GM12801 (cell line): ENCODE measurements around the gene ZFYVE28.

Experiments used
- CTCF ChIP-seq: IDR thresholded peaks from one replicate; pipeline ENCODE4 v1.5.1; 2011; ENCODE audit warnings: control low read depth; ENCODE audit not compliant: insufficient read length; ENCODE audit errors: extremely low read depth

Gene ZFYVE28

DNA sequence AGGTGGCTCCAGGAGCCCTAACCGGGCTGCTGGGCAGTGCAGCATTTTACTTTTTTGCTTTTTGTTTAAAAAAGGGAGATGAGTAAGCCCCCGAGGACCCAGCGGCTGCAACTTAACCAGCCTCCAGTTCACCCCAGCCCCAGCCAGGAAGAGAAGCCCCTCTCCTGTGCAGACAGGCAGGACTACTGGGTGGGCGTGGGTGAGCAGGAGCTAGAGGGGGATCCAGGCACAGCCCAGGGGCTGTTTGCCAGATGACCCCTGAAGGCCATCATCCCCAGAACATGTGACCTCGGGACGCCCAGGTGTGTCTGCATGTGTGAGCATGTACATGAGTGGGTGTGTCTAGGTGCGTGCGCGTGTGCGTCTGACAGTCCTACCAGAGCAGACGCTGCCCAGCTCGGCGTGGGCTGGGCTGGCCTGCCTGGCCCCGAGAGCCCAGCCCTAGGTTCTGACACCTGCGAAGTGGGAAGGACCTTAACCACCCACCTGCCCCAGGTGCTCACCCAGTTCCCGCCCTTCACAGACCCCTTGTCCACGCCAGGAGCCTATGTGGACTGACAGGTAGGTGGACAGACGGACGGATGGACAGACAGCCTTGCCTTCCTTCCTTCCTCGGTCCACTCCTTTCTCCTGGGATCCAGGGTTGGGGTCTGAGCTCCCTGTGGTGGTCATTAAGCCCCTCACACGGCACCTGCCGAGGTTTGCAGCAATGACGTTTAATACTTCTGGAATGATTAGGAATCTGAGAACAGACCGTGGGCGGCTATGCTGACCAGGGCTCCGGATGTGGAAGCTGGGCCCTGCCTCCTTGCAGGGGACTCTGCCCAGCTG lies 168.7 kb downstream of the ZFYVE28 start:
- no peak for TF ChIP-seq CTCF

DNA sequence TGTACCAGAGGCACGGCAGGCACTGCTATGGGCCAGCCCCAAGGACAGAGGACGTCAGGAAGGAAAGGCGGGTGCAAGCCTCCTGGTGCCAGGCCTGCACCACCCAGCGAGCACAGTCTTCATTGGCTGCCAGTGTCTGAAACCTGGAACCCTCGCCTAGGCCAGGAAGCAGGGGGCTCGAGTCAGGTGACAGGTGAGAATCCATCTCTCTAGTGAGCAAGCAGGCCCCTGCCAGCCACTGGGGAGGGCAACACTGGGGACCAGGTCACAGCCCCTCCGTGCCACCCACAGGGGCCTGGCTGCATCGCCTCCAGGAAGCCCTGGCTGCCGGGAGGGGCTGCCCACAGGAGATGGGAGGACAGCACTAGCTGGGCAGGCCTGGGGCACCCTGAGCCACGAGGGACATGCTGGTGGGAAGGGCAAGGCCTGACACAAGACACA lies 169.6 kb downstream of the ZFYVE28 start:
- no peak for TF ChIP-seq CTCF

GRCh38 chr4:2248044-2248780 lies 170.2 kb downstream of the ZFYVE28 start:
- TF ChIP-seq CTCF: no peak

- no peak for TF ChIP-seq CTCF
These were observed 171.1 kb downstream of the ZFYVE28 start for GRCh38 chr4:2247128-2248043.

DNA sequence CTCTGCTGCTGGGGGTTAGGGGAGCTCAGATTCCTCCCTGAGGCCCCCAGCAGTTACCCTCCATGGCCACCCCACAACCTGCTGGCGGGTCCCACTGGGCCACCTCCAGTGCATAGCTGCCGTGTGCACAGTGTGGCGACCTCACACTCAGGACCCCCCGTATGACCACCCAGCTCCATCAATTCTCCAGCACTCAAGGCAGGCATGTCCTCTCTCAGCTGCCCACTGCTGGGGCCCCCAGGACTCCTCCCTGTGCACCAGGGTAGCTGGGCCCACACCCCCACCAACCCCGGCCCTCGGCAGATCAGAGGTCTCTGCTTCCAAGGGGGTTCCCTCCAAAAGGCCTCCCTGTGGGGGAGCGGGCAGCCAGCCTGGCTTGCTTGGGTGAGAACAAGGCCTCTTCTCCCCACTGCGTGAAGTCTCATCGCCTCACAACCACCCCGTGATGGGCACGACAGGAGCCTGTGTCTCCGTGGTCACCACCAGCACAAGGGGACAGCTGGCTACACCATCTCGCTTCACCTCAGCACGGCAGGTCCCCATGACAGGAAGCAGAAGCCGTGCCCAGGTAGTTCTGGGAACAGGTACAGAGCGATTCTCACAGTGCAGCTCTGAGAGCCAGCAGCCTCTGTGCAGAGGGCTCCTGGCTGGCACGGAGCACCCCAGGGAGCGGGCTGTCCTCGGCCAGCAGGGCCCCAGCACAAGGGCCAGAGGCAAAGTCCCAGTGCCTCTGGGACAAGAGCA lies 171.9 kb downstream of the ZFYVE28 start:
- TF ChIP-seq CTCF: no peak

GRCh38 chr4:2245787-2246275 lies 172.6 kb downstream of the ZFYVE28 start:
- no peak for TF ChIP-seq CTCF
